ENCODE results near the gene ARPC5.

ARPC5 gene

DNA sequence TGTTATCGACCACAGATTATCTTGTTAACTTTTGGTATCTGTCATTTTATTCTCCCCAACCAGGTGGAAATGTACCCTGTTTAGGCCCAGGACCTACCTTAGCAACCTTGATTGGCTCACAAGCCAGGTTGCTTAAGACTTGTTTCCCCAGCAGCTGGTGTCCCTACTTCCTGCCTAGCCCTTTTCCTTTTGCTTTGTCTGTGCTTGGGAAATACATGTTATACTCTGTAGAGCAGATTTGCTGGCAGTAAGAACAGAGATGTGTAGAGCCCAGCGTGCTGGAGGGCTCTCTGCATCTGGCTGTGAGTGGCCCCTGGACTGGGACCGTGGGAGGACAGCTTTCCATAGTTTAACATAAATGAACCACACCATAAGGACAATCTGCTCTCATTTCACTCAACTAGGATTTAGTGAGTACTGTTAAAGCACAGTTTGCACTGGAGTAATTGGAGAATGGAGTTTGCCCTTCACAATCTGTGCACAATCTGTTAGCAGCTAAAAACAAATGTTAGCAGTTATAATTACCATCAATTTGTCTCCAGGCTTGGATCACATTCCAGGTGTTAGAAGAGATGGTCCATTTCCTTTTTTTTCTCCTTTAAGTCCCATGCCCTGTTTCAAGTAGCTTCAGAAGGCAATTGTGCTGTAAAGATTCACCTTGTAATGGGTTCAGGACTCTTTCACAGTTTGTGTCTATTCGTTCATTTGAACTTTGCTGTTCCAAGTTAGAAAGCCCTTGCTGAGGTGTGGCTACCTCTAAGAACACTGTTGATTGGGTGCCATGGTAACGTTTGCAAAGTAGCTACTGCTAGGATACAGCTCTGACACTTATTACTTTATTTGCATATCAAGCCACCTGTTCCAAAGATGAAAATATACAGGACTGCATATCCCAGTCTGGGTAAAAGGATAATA, 17.2 kb upstream of the ARPC5 start, which contains the start of gene APOBEC4 (continued):
- TF ChIP-seq TSHZ2 (CRISPR knock-in tag; IDR thresholded peaks at IDR 0.05) = no peak
- no peak for TF ChIP-seq SNAI2 (CRISPR knock-in tag; IDR thresholded peaks at IDR 0.05)
- TF ChIP-seq CSDC2 (CRISPR knock-in tag; IDR thresholded peaks at IDR 0.05) = no peak
- no peak for TF ChIP-seq TCF4 (CRISPR knock-in tag; IDR thresholded peaks at IDR 0.05; ENCODE audit: borderline replicate concordance)
- TF ChIP-seq ARNTL (CRISPR knock-in tag; IDR thresholded peaks at IDR 0.05; ENCODE audit: borderline replicate concordance, low read depth) = no peak

DNA sequence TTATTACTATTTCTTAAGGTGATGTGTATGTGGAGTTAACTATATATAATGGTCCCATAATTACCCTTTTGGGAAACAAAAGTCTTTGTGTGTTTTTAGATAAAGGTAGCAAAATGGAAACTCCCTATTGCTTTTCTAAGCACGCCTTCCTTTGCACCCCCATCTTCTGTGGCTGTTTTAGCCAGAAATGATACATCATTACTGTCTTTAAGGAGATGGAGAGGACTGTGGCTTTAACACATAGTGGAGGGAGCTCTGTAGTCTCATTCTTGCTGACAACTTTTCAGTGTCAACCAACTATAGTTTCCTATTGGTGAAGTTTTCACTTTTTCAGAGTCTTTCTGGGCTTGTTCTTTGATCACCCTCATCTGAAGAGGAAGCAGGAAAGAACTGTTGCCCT, 16.5 kb upstream of the ARPC5 start:
- TF ChIP-seq GLIS3 (CRISPR knock-in tag; IDR thresholded peaks at IDR 0.05) (no peak), CREB5 (CRISPR knock-in tag; IDR thresholded peaks at IDR 0.05; ENCODE audit: low read depth) (no peak), ZFP30 (CRISPR knock-in tag; IDR thresholded peaks at IDR 0.05) (no peak), TSHZ2 (CRISPR knock-in tag; IDR thresholded peaks at IDR 0.05) (no peak), PPARA (CRISPR knock-in tag; IDR thresholded peaks at IDR 0.05; ENCODE audit: borderline replicate concordance) (no peak), ISL1 (CRISPR knock-in tag; IDR thresholded peaks at IDR 0.05) (no peak), RARB (CRISPR knock-in tag; IDR thresholded peaks at IDR 0.05) (no peak), ESRRG (CRISPR knock-in tag; IDR thresholded peaks at IDR 0.05) (no peak), PATZ1 (CRISPR knock-in tag; IDR thresholded peaks at IDR 0.05; ENCODE audit: borderline replicate concordance) (no peak), ZC3H10 (CRISPR knock-in tag; IDR thresholded peaks at IDR 0.05) (no peak), POU6F1 (CRISPR knock-in tag; IDR thresholded peaks at IDR 0.05; ENCODE audit: borderline replicate concordance, low read depth) (no peak), CSDC2 (CRISPR knock-in tag; IDR thresholded peaks at IDR 0.05) (no peak), ZNF70 (CRISPR knock-in tag; IDR thresholded peaks at IDR 0.05) (no peak), TCF4 (CRISPR knock-in tag; IDR thresholded peaks at IDR 0.05; ENCODE audit: borderline replicate concordance) (no peak)
- no peak for ATAC-seq

DNA sequence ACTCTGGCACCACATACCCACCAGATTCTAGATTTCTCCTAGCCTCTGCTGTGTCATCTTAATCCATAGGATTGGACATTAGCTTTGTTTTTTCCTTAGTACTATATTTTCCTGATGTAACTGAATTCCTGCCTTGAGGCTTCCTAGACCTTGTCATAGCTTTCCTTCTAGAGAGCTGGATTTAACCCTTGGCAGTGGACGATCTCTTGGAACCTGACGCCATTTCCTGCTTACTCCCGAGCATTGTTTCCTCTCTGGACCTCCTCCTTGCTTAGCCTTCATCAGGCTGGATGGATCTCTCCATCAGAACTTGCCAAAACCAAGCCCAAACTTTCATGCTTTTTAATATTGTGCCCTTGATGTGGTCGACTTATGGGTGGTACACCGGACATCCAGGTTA, 16.0 kb upstream of the ARPC5 start:
- ATAC-seq = no peak
- TF ChIP-seq TOX (CRISPR knock-in tag; IDR thresholded peaks at IDR 0.05; ENCODE audit: borderline replicate concordance) (no peak), TCF4 (CRISPR knock-in tag; IDR thresholded peaks at IDR 0.05; ENCODE audit: borderline replicate concordance) (no peak), GLIS3 (CRISPR knock-in tag; IDR thresholded peaks at IDR 0.05) (no peak), ZFP3 (CRISPR knock-in tag; IDR thresholded peaks at IDR 0.05) (no peak), PATZ1 (CRISPR knock-in tag; IDR thresholded peaks at IDR 0.05; ENCODE audit: borderline replicate concordance) (no peak), ESRRG (CRISPR knock-in tag; IDR thresholded peaks at IDR 0.05) (no peak), TSHZ2 (CRISPR knock-in tag; IDR thresholded peaks at IDR 0.05) (no peak), SNAI2 (CRISPR knock-in tag; IDR thresholded peaks at IDR 0.05) (no peak)

Data from SK-N-SH treated with all-trans-retinoic acid at 6 μM for 48 hours (cell line).